Caco-2 (cell line): Measurements from ENCODE around the gene IQCC. TPM values are rescaled to one million over a fixed set of nuclear protein-coding genes. Genes with fewer than 3 reads are reported as not detected.

ENCODE experiments used
- BruUV-seq: library from RNA; stranded (reverse); fragments of 400-500 nt; replicated peaks from 2 replicates; lab custom pipeline; 2021; lab: Mats Ljungman, UMichigan
- CTCF ChIA-PET: fragments of 300-600 bp; sonication (Branson Sonifier 250); formaldehyde crosslinking; loops from one replicate; lab custom pipeline; 2022; ENCODE audit warnings: antibody characterized with exemption; lab: Charles Lee
- POLR2A ChIA-PET: fragments of 300-600 bp; sonication (Branson Sonifier 250); formaldehyde crosslinking; loops from one replicate; lab custom pipeline; 2022; ENCODE audit warnings: antibody characterized with exemption; lab: Charles Lee
- DNase-seq, 2 experiments: peaks; one replicate each; pipeline versions ENCODE4 v3.0.0 to v3.0.0-alpha.2; 2020 to 2022
- H3K27me3 ChIP-seq: replicated peaks from 2 replicates; pipeline ENCODE4 v1.6.0; 2011; ENCODE audit warnings: low read length; ENCODE audit not compliant: control insufficient read depth, insufficient read depth
- H3K36me3 ChIP-seq: 2 replicates; pipeline ENCODE4 v1.5.1; 2011; ENCODE audit warnings: low read length; ENCODE audit not compliant: control insufficient read depth, insufficient read depth
- H3K4me1 ChIP-seq: fragments of 250-450 bp; sonication (Bioruptor Pico); 2 replicates; pipeline ENCODE4 v1.5.1; 2020; ENCODE audit warnings: mild to moderate bottlenecking
- H3K4me3 ChIP-seq: 2 replicates; pipeline ENCODE4 v1.5.1; 2011; ENCODE audit warnings: low read depth, mild to moderate bottlenecking, control low read depth, low read length
- H3K9me3 ChIP-seq: fragments of 250-450 bp; sonication (Bioruptor Pico); 2 replicates; pipeline ENCODE4 v1.5.1; 2020; ENCODE audit warnings: mild to moderate bottlenecking, moderate library complexity
- H3K27ac Mint-ChIP-seq: one replicate; pipeline ENCODE4 v1.8.0; 2022; ENCODE audit warnings: mixed read lengths; ENCODE audit not compliant: unreplicated experiment
- H3K27me3 Mint-ChIP-seq: one replicate; pipeline ENCODE4 v1.8.0; 2022; ENCODE audit warnings: mixed read lengths; ENCODE audit not compliant: insufficient read depth, unreplicated experiment
- H3K36me3 Mint-ChIP-seq: one replicate; pipeline ENCODE4 v1.8.0; 2022; ENCODE audit warnings: mild to moderate bottlenecking, mixed read lengths; ENCODE audit not compliant: insufficient read depth, unreplicated experiment
- H3K4me1 Mint-ChIP-seq: one replicate; pipeline ENCODE4 v1.8.0; 2022; ENCODE audit warnings: low read depth, mixed read lengths; ENCODE audit not compliant: unreplicated experiment
- H3K4me3 Mint-ChIP-seq: one replicate; pipeline ENCODE4 v1.8.0; 2022; ENCODE audit warnings: mild to moderate bottlenecking, moderate library complexity, mixed read lengths; ENCODE audit not compliant: unreplicated experiment
- H3K9me3 Mint-ChIP-seq: one replicate; pipeline ENCODE4 v1.8.0; 2022; ENCODE audit warnings: mixed read lengths; ENCODE audit not compliant: unreplicated experiment
- CTCF ChIP-seq, 2 experiments: fragments of 200-600 bp in 1 of 2; IDR thresholded peaks; 1 replicate in 1 of 2; 2 replicates in 1 of 2; pipeline versions ENCODE4 v1.5.1 to v1.8.0; 2011 to 2022; ENCODE audit warnings: antibody characterized with exemption in 1 of 2, control low read depth in 1 of 2, inconsistent platforms in 1 of 2, low read depth in 1 of 2, low read length in 1 of 2, mild to moderate bottlenecking in 1 of 2, moderate library complexity in 1 of 2; ENCODE audit not compliant: insufficient read depth in 1 of 2, severe bottlenecking in 1 of 2, unreplicated experiment in 1 of 2
- intact Hi-C: fragments of 100-400 bp; cut with micrococcal nuclease; formaldehyde crosslinking; loops from one replicate; pipeline ENCODE4 v1.10.0; 2022; ENCODE audit not compliant: unreplicated experiment
- total RNA-seq: library from RNA; stranded (reverse); gene quantifications from 2 replicates; pipeline ENCODE4 v1.2.3, GENCODE V29; 2022

IQCC gene
- total RNA-seq, 1 experiment from 2014 or later: 3.4 TPM

GRCh38 chr1:32221980-32222755, 16.7 kb downstream of the IQCC start, which contains the start of the genes EIF3I and TMEM234:
TSS of gene EIF3I (plus strand) at chr1:32222407. CDS start at chr1:32222442, 35 bp downstream.
TSS of gene TMEM234 (minus strand) at chr1:32222353. CDS start at chr1:32222322, 31 bp downstream.
- TF ChIP-seq CTCF (IDR thresholded peaks at IDR 0.05; ENCODE audit: insufficient read depth in 1 of 2, low read depth in 1 of 2, low read length in 1 of 2, severe bottlenecking in 1 of 2, unreplicated experiment in 1 of 2): no peak
- no peaks in the 10 kb centered on the region for H3K9me3 ChIP-seq
- peak; percentile 84 to 88 for DNase-seq
- peak within 1 kb of the TSS; percentile 95 for H3K27ac Mint-ChIP-seq
- BruUV-seq: no TSS peak
- H3K4me3 Mint-ChIP-seq: peak within 1 kb of the TSS; percentile 89
- no peaks in the 10 kb centered on the region for H3K9me3 Mint-ChIP-seq
- H3K4me1 Mint-ChIP-seq: no peaks in the 10 kb centered on the region
- H3K36me3 Mint-ChIP-seq: peaks cover 17% of the 10 kb centered on the region
- peak within 1 kb of the TSS; percentile 73 for H3K4me3 ChIP-seq
- ChIA-PET CTCF (interaction anchor here (1.0 kb wide), 1 partner anchor 27 kb away, joined by 3 read pairs; no protein-coding TSS in a partner anchor), POLR2A (no interaction called here)
- no peaks in the 10 kb centered on the region for H3K36me3 ChIP-seq
- H3K4me1 ChIP-seq: no peaks in the 10 kb centered on the region
- no peaks in the 10 kb centered on the region for H3K27me3 ChIP-seq
- intact Hi-C loops: loop anchor here (2.0 kb wide), 2 partner anchors 71 to 141 kb away; partner anchors contain the start of genes FAM229A, HDAC1 and TSSK3
- H3K27me3 Mint-ChIP-seq: no peaks in the 10 kb centered on the region

DNA sequence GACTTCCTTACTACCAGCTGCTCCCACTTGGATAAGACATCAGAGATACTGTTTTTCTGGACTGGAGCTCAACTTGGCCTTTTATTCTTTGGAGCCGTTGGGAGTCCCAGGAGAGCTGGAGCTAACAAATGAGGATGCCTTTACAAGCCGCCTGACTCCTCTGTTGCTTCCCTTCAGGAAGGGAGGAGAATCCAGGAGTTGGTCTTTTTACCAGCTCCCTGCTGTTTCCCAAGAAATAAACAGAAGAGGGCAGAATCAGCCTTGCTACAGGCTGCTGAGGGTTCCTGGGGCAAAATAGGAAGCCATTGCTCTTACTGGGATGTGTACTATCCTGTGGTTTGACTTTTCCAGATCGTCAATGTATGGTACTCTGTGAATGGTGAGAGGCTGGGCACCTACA, 18.2 kb downstream of the IQCC start:
- H3K9me3 Mint-ChIP-seq: no peaks in the 10 kb centered on the region
- ChIA-PET CTCF (no interaction called here), POLR2A (interaction anchor here (0.6 kb wide), 1 partner anchor 112 kb away, joined by 3 read pairs; no protein-coding TSS in a partner anchor)

More for the DNA sequence above, 18.2 kb downstream of the IQCC start:
- H3K4me1 ChIP-seq: no peaks in the 10 kb centered on the region
- H3K4me3 ChIP-seq: no peak overlapping the region
- H3K27ac Mint-ChIP-seq: no peak overlapping the region
- no peaks in the 10 kb centered on the region for H3K4me1 Mint-ChIP-seq
- H3K36me3 Mint-ChIP-seq: peaks cover 33% of the 10 kb centered on the region
- BruUV-seq: no TSS peak
- intact Hi-C loops: loop anchor here (2.0 kb wide), 2 partner anchors 69 to 139 kb away; partner anchors contain the start of genes FAM229A, HDAC1 and TSSK3
- DNase-seq: no peak
- H3K9me3 ChIP-seq: no peaks in the 10 kb centered on the region
- H3K36me3 ChIP-seq: peaks cover 1% of the 10 kb centered on the region; the same call in 1 of the 2 replicates
- H3K27me3 Mint-ChIP-seq: no peaks in the 10 kb centered on the region
- no peak for TF ChIP-seq CTCF (IDR thresholded peaks at IDR 0.05; ENCODE audit: insufficient read depth in 1 of 2, low read depth in 1 of 2, low read length in 1 of 2, severe bottlenecking in 1 of 2, unreplicated experiment in 1 of 2)
- H3K4me3 Mint-ChIP-seq: no peak overlapping the region
- no peaks in the 10 kb centered on the region for H3K27me3 ChIP-seq
